ENCODE measurements around the gene LRP1B.

The LRP1B gene

GRCh38 chr2:141499123-141499522, 631.7 kb downstream of the LRP1B start:
- no peak for FAIRE-seq

GRCh38 chr2:141498561-141498960, 632.3 kb downstream of the LRP1B start:
- FAIRE-seq: no peak

- no peak for FAIRE-seq
These were observed 633.5 kb downstream of the LRP1B start for GRCh38 chr2:141497272-141497671.

GRCh38 chr2:141496810-141497209, 634.0 kb downstream of the LRP1B start:
- FAIRE-seq: no peak

- no peak for FAIRE-seq
These were observed 636.9 kb downstream of the LRP1B start for GRCh38 chr2:141493936-141494335.

- no peak for FAIRE-seq
These were observed 638.0 kb downstream of the LRP1B start for GRCh38 chr2:141492816-141493215.

- no peak for FAIRE-seq
These were observed 639.9 kb downstream of the LRP1B start for GRCh38 chr2:141490886-141491285.

- FAIRE-seq: no peak
These were observed 648.1 kb downstream of the LRP1B start for GRCh38 chr2:141482697-141483096.

- no peak for FAIRE-seq
These were observed 655.0 kb downstream of the LRP1B start for GRCh38 chr2:141475801-141476200.

- no peak for FAIRE-seq
These were observed 662.1 kb downstream of the LRP1B start for GRCh38 chr2:141468761-141469160.

GRCh38 chr2:141467331-141467730, 663.5 kb downstream of the LRP1B start:
- FAIRE-seq: no peak

- FAIRE-seq: no peak
These were observed 665.8 kb downstream of the LRP1B start for GRCh38 chr2:141464995-141465394.

GRCh38 chr2:141458351-141458750, 672.5 kb downstream of the LRP1B start:
- no peak for FAIRE-seq

- no peak for FAIRE-seq
These were observed 674.9 kb downstream of the LRP1B start for GRCh38 chr2:141455877-141456276.

- FAIRE-seq: no peak
These were observed 675.5 kb downstream of the LRP1B start for GRCh38 chr2:141455211-141455826.

- no peak for FAIRE-seq
These were observed 690.7 kb downstream of the LRP1B start for GRCh38 chr2:141440072-141440635.

- no peak for FAIRE-seq
These were observed 691.3 kb downstream of the LRP1B start for GRCh38 chr2:141439524-141439923.

- FAIRE-seq: no peak
These were observed 692.3 kb downstream of the LRP1B start for GRCh38 chr2:141438536-141438935.

GRCh38 chr2:141437521-141437920, 693.3 kb downstream of the LRP1B start:
- FAIRE-seq: no peak

GRCh38 chr2:141423124-141423523, 707.7 kb downstream of the LRP1B start:
- FAIRE-seq: no peak

- FAIRE-seq: no peak
These were observed 713.5 kb downstream of the LRP1B start for GRCh38 chr2:141417246-141417797.

- FAIRE-seq: no peak
These were observed 719.4 kb downstream of the LRP1B start for GRCh38 chr2:141411419-141411818.

- no peak for FAIRE-seq
These were observed 731.5 kb downstream of the LRP1B start for GRCh38 chr2:141399270-141399669.

- no peak for FAIRE-seq
These were observed 737.6 kb downstream of the LRP1B start for GRCh38 chr2:141393214-141393545.
